K562 (cell line): ENCODE data around the gene GINS1. TPM values are rescaled to one million over a fixed set of nuclear protein-coding genes. Genes with fewer than 3 reads are reported as not detected.

ENCODE experiments used
- ATAC-seq: fragments of 200-7000 bp; cut with Tn5 transposase; 3 replicates; pipeline ENCODE4 v1.9.1; 2020; ENCODE audit warnings: moderate library complexity
- BruUV-seq: library from RNA; stranded (reverse); fragments of 400-500 nt; replicated peaks from 2 replicates; lab custom pipeline; 2021; lab: Mats Ljungman, UMichigan
- CTCF ChIA-PET: fragments of 300-600 bp; formaldehyde crosslinking; extraction: SDS; loops from one replicate; lab custom pipeline; 2021; ENCODE audit warnings: low intra/inter-chr PET ratio; lab: Yijun Ruan, JAX
- POLR2A ChIA-PET: fragments of 300-600, 350-650 bp; sonication (Branson Sonifier 250); formaldehyde crosslinking; extraction: SDS; loops from one replicate; lab custom pipeline; 2021; ENCODE audit warnings: antibody characterized with exemption, inconsistent platforms; lab: Yijun Ruan, JAX
- DNase-seq, 4 experiments: peaks; one replicate each; pipeline versions ENCODE4 v3.0.0 to v3.0.0-alpha.2; 2011 to 2018; ENCODE audit warnings: low spot score in 3 of 4, mixed read lengths in 3 of 4; ENCODE audit errors: extremely low read depth in 1 of 4
- FAIRE-seq: peaks from 2 replicates; lab custom pipeline; 2011; peaks lifted over from hg19 to GRCh38; lab: Jason Lieb, UNC
- H2AFZ ChIP-seq: 2 replicates; pipeline ENCODE4 v1.6.0; 2011; ENCODE audit warnings: low read depth, low read length, control low read depth, inconsistent platforms
- H3K27ac ChIP-seq: fragments of 200-600 bp; 3 replicates; pipeline ENCODE4 v1.8.0; 2011; ENCODE audit warnings: low read depth, mild to moderate bottlenecking, control low read depth, inconsistent platforms, low read length, moderate library complexity, mixed read lengths; ENCODE audit errors: extremely low read depth
- H3K27me3 ChIP-seq, 2 experiments: fragments of 300-600 bp in 1 of 2; 2 replicates in 1 of 2; 3 replicates in 1 of 2; pipeline versions ENCODE4 v1.6.0 to v1.8.0; 2011; ENCODE audit warnings: inconsistent platforms in 2 of 2, low read length in 2 of 2, mild to moderate bottlenecking in 1 of 2, mixed read lengths in 1 of 2, moderate library complexity in 1 of 2; ENCODE audit not compliant: control insufficient read depth in 2 of 2, insufficient read depth in 2 of 2
- H3K36me3 ChIP-seq: fragments of 300-600 bp; 3 replicates; pipeline ENCODE4 v1.8.0; 2011; ENCODE audit warnings: mild to moderate bottlenecking, low read length, inconsistent platforms; ENCODE audit not compliant: control insufficient read depth, insufficient read depth
- H3K4me1 ChIP-seq, 2 experiments: fragments of 200-600 bp in 1 of 2; replicated peaks in 1 of 2; 2 replicates in 1 of 2; 3 replicates in 1 of 2; pipeline versions ENCODE4 v1.5.1 to v1.8.0; 2011; ENCODE audit warnings: inconsistent platforms in 2 of 2, low read length in 2 of 2, mild to moderate bottlenecking in 1 of 2, mixed read lengths in 1 of 2, moderate library complexity in 1 of 2; ENCODE audit not compliant: control insufficient read depth in 2 of 2, insufficient read depth in 2 of 2
- H3K4me2 ChIP-seq: 2 replicates; pipeline ENCODE4 v1.6.1; 2011; ENCODE audit warnings: low read length, control low read depth, inconsistent platforms, mixed read lengths; ENCODE audit not compliant: insufficient read depth
- H3K4me3 ChIP-seq: fragments of 200-600 bp; sonication (generic), shearing (Covaris generic); 2 replicates; pipeline ENCODE4 v1.5.1; 2016; ENCODE audit warnings: control low read depth, inconsistent platforms
- H3K79me2 ChIP-seq: fragments of 200-600 bp; 3 replicates; pipeline ENCODE4 v1.8.0; 2011; ENCODE audit warnings: low read length, inconsistent platforms; ENCODE audit not compliant: control insufficient read depth, insufficient read depth
- H3K9ac ChIP-seq, 2 experiments: 2 replicates each; pipeline versions ENCODE4 v1.6.0 to v1.6.1; 2011; ENCODE audit warnings: low read depth in 2 of 2, low read length in 2 of 2, control low read depth in 1 of 2, inconsistent platforms in 1 of 2, mild to moderate bottlenecking in 1 of 2, mixed read lengths in 1 of 2; ENCODE audit not compliant: insufficient read depth in 1 of 2
- H3K9me1 ChIP-seq: one replicate; pipeline ENCODE4 v1.6.0; 2011; ENCODE audit warnings: inconsistent platforms, mild to moderate bottlenecking, low read length, moderate library complexity; ENCODE audit not compliant: control insufficient read depth, insufficient read depth
- H3K9me3 ChIP-seq: replicated peaks from 2 replicates; pipeline ENCODE4 v1.5.1; 2011; ENCODE audit warnings: low read depth, low read length, inconsistent platforms; ENCODE audit not compliant: control insufficient read depth, insufficient read depth
- H4K20me1 ChIP-seq: replicated peaks from 2 replicates; pipeline ENCODE4 v1.6.1; 2011; ENCODE audit warnings: low read length, inconsistent platforms, mixed read lengths; ENCODE audit not compliant: control insufficient read depth, insufficient read depth
- CHAMP1 ChIP-seq: fragments of 450-650 bp; IDR thresholded peaks from 2 replicates; pipeline ENCODE4 v1.6.1; 2016; ENCODE audit warnings: mild to moderate bottlenecking
- EZH2 ChIP-seq: IDR thresholded peaks from 2 replicates; pipeline ENCODE4 v1.6.1; 2012; ENCODE audit warnings: low read depth, mild to moderate bottlenecking, inconsistent platforms, low read length, borderline replicate concordance
- NRF1 ChIP-seq, 2 experiments: fragments of 450-650 bp; IDR thresholded peaks in 1 of 2; conservative IDR thresholded peaks in 1 of 2; 2 replicates each; pipeline ENCODE4 v1.6.1; 2014; ENCODE audit warnings: mild to moderate bottlenecking in 2 of 2
- POLR2H ChIP-seq: IDR thresholded peaks from 2 replicates; pipeline ENCODE4 v1.6.1; 2016; ENCODE audit warnings: missing genetic modification characterization, low read depth, mild to moderate bottlenecking, control low read depth, missing compliant biosample characterization, moderate library complexity
- PURB ChIP-seq: sonication (generic); formaldehyde crosslinking; IDR thresholded peaks from 2 replicates; pipeline ENCODE4 v1.9.0; 2021; ENCODE audit warnings: low read depth, mild to moderate bottlenecking, missing genetic modification reagents
- ZNF3 ChIP-seq: fragments of 250-450 bp; sonication (Bioruptor Pico); IDR thresholded peaks from 2 replicates; pipeline ENCODE4 v1.5.0; 2021; ENCODE audit warnings: mild to moderate bottlenecking, moderate library complexity
- WGBS: fragments of 100-300 bp; shearing (Covaris generic); methylation state at CpG from one replicate; pipeline ENCODE4 v1.1.6; 2016; ENCODE audit warnings: low coverage, mixed read lengths; ENCODE audit not compliant: insufficient coverage; ENCODE audit errors: missing lambda C conversion rate; 5-methylcytosine and 5-hydroxymethylcytosine counted together
- in situ Hi-C: fragments of 300-500 bp; cut with MboI; formaldehyde crosslinking; loops from 4 replicates; pipeline ENCODE4 v1.15.0; 2018; ENCODE audit warnings: inconsistent platforms, mixed read lengths
- intact Hi-C: fragments of 100-400 bp; cut with micrococcal nuclease; formaldehyde crosslinking; loops from 2 replicates; pipeline ENCODE4 v1.14.2; 2022
- polyA plus RNA-seq, 8 experiments: library from polyadenylated mRNA; depleted of rRNA in 4 of 8; stranded (reverse) in 5 of 8; unstranded in 3 of 8; fragments of >200 nt; fragmentation: Nextera tagmentation in 2 of 8; fragmentation: Illumina TruSeq in 1 of 8; extraction: Ambion mirVana in 2 of 8; extraction: Trizol in 1 of 8; gene quantifications; 2 replicates each; pipeline versions ENCODE4 v1.2.1 to v1.2.3, GENCODE V29; 2011 to 2014; ENCODE audit warnings: inconsistent platforms in 1 of 8, missing spikeins in 1 of 8
- total RNA-seq, 7 experiments: library from RNA; depleted of rRNA in 6 of 7; stranded (reverse); fragments of >200 nt in 6 of 7; fragmentation: Illumina TruSeq in 2 of 7; extraction: Trizol in 2 of 7; gene quantifications; 2 replicates each; pipeline versions ENCODE4 v1.2.1 to v1.2.3, GENCODE V29; 2011 to 2021; ENCODE audit warnings: low replicate concordance in 1 of 7

GINS1 gene
- total and polyA plus RNA-seq, 9 of the 15 experiments (the other 6 are each of a cell fraction or from before 2014, with no cell fraction given): 13.1 to 31.8 (median 24.1) TPM

GRCh38 chr20:25454153-25454900, 46.9 kb downstream of the GINS1 start:
- H3K9ac ChIP-seq: no peak overlapping the region
- 4% methylated on average over 11 of the region's 15 CpGs for WGBS
- FAIRE-seq (no peak), DNase-seq (no peak), ATAC-seq (peak; percentile 37; the same call in 2 of the 3 replicates)
- H2AFZ ChIP-seq: no peak overlapping the region
- no peak overlapping the region for H3K4me2 ChIP-seq
- CTCF ChIA-PET: no interaction called here
- no peaks in the 10 kb centered on the region for H4K20me1 ChIP-seq
- no peak overlapping the region for H3K4me3 ChIP-seq
- no peaks in the 10 kb centered on the region for H3K9me3 ChIP-seq
- no peaks in the 10 kb centered on the region for H3K36me3 ChIP-seq
- BruUV-seq: no TSS peak
- no peaks in the 10 kb centered on the region for H3K79me2 ChIP-seq
- peaks cover 12 to 37% of the 10 kb centered on the region in 2 experiments; a peak in 3 of 5 replicates for H3K27me3 ChIP-seq
- no peak overlapping the region for H3K27ac ChIP-seq
- in situ Hi-C loops: no loop called here
- POLR2A ChIA-PET: no interaction called here
- TF ChIP-seq NRF1 (conservative IDR thresholded peaks at IDR 0.05 in 1 of 2, IDR thresholded peaks at IDR 0.05 in 1 of 2) (0 out of 4 replicates have a peak, but pooled peaks of 1 of the 2 experiments have one; percentile 12), POLR2H (no peak)
- no peaks in the 10 kb centered on the region for H3K9me1 ChIP-seq
- H3K4me1 ChIP-seq: no peaks in the 10 kb centered on the region; a peak in 1 of 5 replicates
- intact Hi-C loops: no loop called here

- no peaks in the 10 kb centered on the region for H3K9me1 ChIP-seq
- H3K27me3 ChIP-seq: peaks cover 22 to 73% of the 10 kb centered on the region in 2 experiments; a peak in 3 of 5 replicates
- H4K20me1 ChIP-seq: no peaks in the 10 kb centered on the region
- ChIA-PET CTCF (no interaction called here), POLR2A (no interaction called here)
- in situ Hi-C loops: no loop called here
- no peaks in the 10 kb centered on the region for H3K79me2 ChIP-seq
- no peak overlapping the region for H3K4me2 ChIP-seq
- DNase-seq (no peak), ATAC-seq (no peak), FAIRE-seq (no peak)
- no peak overlapping the region for H3K27ac ChIP-seq
- H3K4me3 ChIP-seq: no peak overlapping the region
- 7% methylated on average over 13 of the region's 22 CpGs for WGBS
- BruUV-seq: no TSS peak
- no peaks in the 10 kb centered on the region for H3K9me3 ChIP-seq
- no peaks in the 10 kb centered on the region for H3K36me3 ChIP-seq
- no peak overlapping the region for H2AFZ ChIP-seq
- no peak overlapping the region for H3K9ac ChIP-seq
- no peaks in the 10 kb centered on the region; a peak in 1 of 5 replicates for H3K4me1 ChIP-seq
- intact Hi-C loops: no loop called here
- TF ChIP-seq CHAMP1: no peak
- TF ChIP-seq EZH2: no peak
- TF ChIP-seq PURB: no peak
- TF ChIP-seq ZNF3 (CRISPR knock-in tag): no peak
Observed at GRCh38 chr20:25457886-25458680, 50.6 kb downstream of the GINS1 start.
